GM21825 (cell line): ENCODE data around the gene ARID1B.
"Not testable (repeated sequence)": the region's sequence is repeated elsewhere in the genome, so short reads cannot be mapped to it uniquely, and the experiment has no call there.

Source experiments
- ATAC-seq: cut with Tn5 transposase; IDR thresholded peaks from one replicate; pipeline ENCODE4 v1.9.1; 2021; ENCODE audit warnings: mild to moderate bottlenecking, moderate library complexity; ENCODE audit not compliant: unreplicated experiment

ARID1B gene

GRCh38 chr6:157144859-157145568, 367.8 kb downstream of the ARID1B start:
- no peak for ATAC-seq

GRCh38 chr6:157145656-157146285, 368.6 kb downstream of the ARID1B start:
- no peak for ATAC-seq

GRCh38 chr6:157147054-157148026, 370.2 kb downstream of the ARID1B start:
- ATAC-seq: not testable (repeated sequence)

GRCh38 chr6:157148391-157149323, 371.5 kb downstream of the ARID1B start:
- no peak for ATAC-seq

GRCh38 chr6:157150076-157150475, 372.9 kb downstream of the ARID1B start:
- ATAC-seq: no peak

- ATAC-seq: no peak
Measured at GRCh38 chr6:157151029-157151428, 373.9 kb downstream of the ARID1B start.

GRCh38 chr6:157151989-157152388, 374.8 kb downstream of the ARID1B start:
- no peak for ATAC-seq

- no peak for ATAC-seq
Measured at GRCh38 chr6:157152556-157152955, 375.4 kb downstream of the ARID1B start.

GRCh38 chr6:157155804-157156203, 378.6 kb downstream of the ARID1B start:
- ATAC-seq: no peak

GRCh38 chr6:157157258-157157657, 380.1 kb downstream of the ARID1B start:
- no peak for ATAC-seq

GRCh38 chr6:157158456-157158855, 381.3 kb downstream of the ARID1B start:
- ATAC-seq: no peak

- no peak for ATAC-seq
Measured at GRCh38 chr6:157158897-157159296, 381.7 kb downstream of the ARID1B start.

- no peak for ATAC-seq
Measured at GRCh38 chr6:157159348-157159747, 382.2 kb downstream of the ARID1B start.

- ATAC-seq: no peak
Measured at GRCh38 chr6:157161912-157162311, 384.7 kb downstream of the ARID1B start.

- ATAC-seq: no peak
Measured at GRCh38 chr6:157162766-157163433, 385.7 kb downstream of the ARID1B start.

GRCh38 chr6:157163434-157164159, 386.4 kb downstream of the ARID1B start:
- ATAC-seq: no peak

- no peak for ATAC-seq
Measured at GRCh38 chr6:157164972-157165371, 387.8 kb downstream of the ARID1B start.

GRCh38 chr6:157166784-157167183, 389.6 kb downstream of the ARID1B start:
- ATAC-seq: no peak

- no peak for ATAC-seq
Measured at GRCh38 chr6:157167837-157168236, 390.7 kb downstream of the ARID1B start.
